Measurements from ENCODE around the gene ASTN2. TPM values are rescaled to one million over a fixed set of nuclear protein-coding genes. Genes with fewer than 3 reads are reported as not detected.
A peak's percentile ranks its signal among the peaks of the same experiment; 100 is the strongest.

The ASTN2 gene
- total RNA-seq, 4 donors from 2014 or later, result 0.94 to 5.6 (median 3.7) TPM

DNA sequence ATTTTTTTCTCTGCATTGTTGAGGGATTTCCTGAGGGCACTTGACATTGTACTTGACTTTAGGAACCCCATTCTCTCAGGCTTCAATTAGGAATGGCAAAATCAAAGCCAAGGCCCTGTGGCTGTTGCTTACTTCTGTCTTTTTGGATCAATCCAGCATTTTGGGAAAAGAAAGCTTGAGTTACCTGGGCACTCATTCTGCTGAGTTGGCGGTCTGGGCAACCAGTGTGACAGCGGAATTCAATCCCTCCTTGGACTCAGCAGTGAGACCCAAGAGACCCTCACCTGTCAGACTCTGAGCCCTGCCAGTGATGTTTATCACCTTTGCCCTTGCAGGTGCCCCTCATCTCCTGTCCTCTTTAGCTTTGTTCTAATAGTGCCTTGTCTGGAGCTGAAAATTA lies 1036.0 kb downstream of the ASTN2 start:
- intact Hi-C loops (cut with DNase I), result no loop called here
- Histone ChIP-seq H3K27ac (peak overlapping the region in 1 of 3 donors; percentile 58), H3K36me3 (no peaks in the 10 kb centered on the region), H3K4me1 (peaks cover 4 to 33% of the 10 kb centered on the region in 2 donors), H3K4me3 (replicated peaks in 1 of 3) (no peak overlapping the region), H3K9me3 (no peaks in the 10 kb centered on the region), H3K27me3 (no peaks in the 10 kb centered on the region)
- DNase-seq, result no peak
- TF ChIP-seq POLR2A (IDR thresholded peaks at IDR 0.05), result no peak
- TF ChIP-seq, protein P1, sequence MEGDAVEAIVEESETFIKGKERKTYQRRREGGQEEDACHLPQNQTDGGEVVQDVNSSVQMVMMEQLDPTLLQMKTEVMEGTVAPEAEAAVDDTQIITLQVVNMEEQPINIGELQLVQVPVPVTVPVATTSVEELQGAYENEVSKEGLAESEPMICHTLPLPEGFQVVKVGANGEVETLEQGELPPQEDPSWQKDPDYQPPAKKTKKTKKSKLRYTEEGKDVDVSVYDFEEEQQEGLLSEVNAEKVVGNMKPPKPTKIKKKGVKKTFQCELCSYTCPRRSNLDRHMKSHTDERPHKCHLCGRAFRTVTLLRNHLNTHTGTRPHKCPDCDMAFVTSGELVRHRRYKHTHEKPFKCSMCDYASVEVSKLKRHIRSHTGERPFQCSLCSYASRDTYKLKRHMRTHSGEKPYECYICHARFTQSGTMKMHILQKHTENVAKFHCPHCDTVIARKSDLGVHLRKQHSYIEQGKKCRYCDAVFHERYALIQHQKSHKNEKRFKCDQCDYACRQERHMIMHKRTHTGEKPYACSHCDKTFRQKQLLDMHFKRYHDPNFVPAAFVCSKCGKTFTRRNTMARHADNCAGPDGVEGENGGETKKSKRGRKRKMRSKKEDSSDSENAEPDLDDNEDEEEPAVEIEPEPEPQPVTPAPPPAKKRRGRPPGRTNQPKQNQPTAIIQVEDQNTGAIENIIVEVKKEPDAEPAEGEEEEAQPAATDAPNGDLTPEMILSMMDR (IDR thresholded peaks at IDR 0.05), result no peak
- 88 to 94% methylated on average over 2 of the region's 2 CpGs for WGBS, 2 donors

DNA sequence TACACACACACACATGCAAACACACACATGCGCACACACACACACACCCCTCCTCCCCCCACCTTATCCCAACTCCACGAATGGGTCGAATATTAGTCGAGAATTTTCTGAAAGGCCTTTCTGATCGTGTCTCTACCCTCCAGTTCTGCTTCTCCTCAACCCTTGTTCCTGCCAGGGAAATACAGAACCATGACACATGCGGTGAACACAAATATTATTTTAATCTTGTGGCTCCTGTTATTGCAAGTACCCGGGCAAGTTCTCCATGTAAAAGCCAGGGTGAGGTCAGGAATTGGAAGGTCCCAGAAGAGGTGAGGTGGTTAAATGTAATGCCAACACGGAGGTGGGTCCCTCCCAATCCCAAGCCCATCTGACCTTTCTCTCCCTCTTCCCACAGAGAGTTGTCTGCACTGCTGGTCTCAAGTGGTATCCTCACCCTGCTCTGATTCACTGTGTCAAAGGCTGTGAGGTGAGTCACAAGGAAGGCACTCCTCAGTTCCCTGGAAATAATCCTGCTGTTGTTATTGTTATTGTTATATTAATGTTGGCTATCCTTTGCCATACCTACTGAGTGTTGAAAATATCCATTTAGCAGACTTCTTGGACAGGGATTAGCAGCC lies 1037.6 kb downstream of the ASTN2 start:
- TF ChIP-seq, protein P1 (IDR thresholded peaks at IDR 0.05), result no peak
- TF ChIP-seq POLR2A (IDR thresholded peaks at IDR 0.05), result no peak
- Histone ChIP-seq H3K27ac (peak overlapping the region in 1 of 3 donors; percentile 58), H3K36me3 (no peaks in the 10 kb centered on the region), H3K9me3 (no peaks in the 10 kb centered on the region), H3K4me3 (replicated peaks in 1 of 3) (no peak overlapping the region), H3K4me1 (peaks cover 0 to 24% of the 10 kb centered on the region in 2 donors), H3K27me3 (no peaks in the 10 kb centered on the region)
- 59 to 62% methylated on average over 8 of the region's 8 CpGs for WGBS, 2 donors
- intact Hi-C loops (cut with DNase I), result no loop called here
- DNase-seq, result no peak

Small RNA genes within 50 kb of the gene (small RNA-seq; reads per million reads assigned to genes)
- not detected for gene SNORA70C

All from thyroid gland (tissue), 4 donors.